HG03159 (cell line): ENCODE measurements around the gene EIF3A.

ENCODE experiments used
- ATAC-seq: cut with Tn5 transposase; IDR thresholded peaks from one replicate; pipeline ENCODE4 v1.9.1; 2021; ENCODE audit warnings: mild to moderate bottlenecking, moderate library complexity; ENCODE audit not compliant: unreplicated experiment

EIF3A gene

GRCh38 chr10:119022846-119023552 lies 57.6 kb downstream of the EIF3A start:
- ATAC-seq = no peak

GRCh38 chr10:119020627-119020946 lies 60.0 kb downstream of the EIF3A start:
- no peak for ATAC-seq

GRCh38 chr10:119007211-119007574 lies 73.4 kb downstream of the EIF3A start:
- ATAC-seq = no peak

GRCh38 chr10:119006451-119007210 lies 74.0 kb downstream of the EIF3A start:
- no peak for ATAC-seq

GRCh38 chr10:119005362-119006043 lies 75.1 kb downstream of the EIF3A start:
- no peak for ATAC-seq

- no peak for ATAC-seq
Measured at GRCh38 chr10:119003572-119004289, 76.9 kb downstream of the EIF3A start.

GRCh38 chr10:119001717-119002500 lies 78.7 kb downstream of the EIF3A start:
- ATAC-seq = no peak

GRCh38 chr10:118998183-118998582 lies 82.4 kb downstream of the EIF3A start:
- ATAC-seq = no peak

- no peak for ATAC-seq
Measured at GRCh38 chr10:118997379-118997778, 83.2 kb downstream of the EIF3A start.

GRCh38 chr10:118995739-118996138 lies 84.9 kb downstream of the EIF3A start:
- no peak for ATAC-seq

- ATAC-seq = no peak
Measured at GRCh38 chr10:118994321-118994720, 86.3 kb downstream of the EIF3A start.

- no peak for ATAC-seq
Measured at GRCh38 chr10:118993214-118993613, 87.4 kb downstream of the EIF3A start.

GRCh38 chr10:118992496-118992895 lies 88.1 kb downstream of the EIF3A start:
- ATAC-seq = no peak

GRCh38 chr10:118990326-118990725 lies 90.3 kb downstream of the EIF3A start:
- no peak for ATAC-seq

GRCh38 chr10:118986815-118987790 lies 93.5 kb downstream of the EIF3A start:
- peak; percentile 71 for ATAC-seq

GRCh38 chr10:118985576-118985975 lies 95.0 kb downstream of the EIF3A start:
- ATAC-seq = no peak
